Mononuclear cell (primary cell): ENCODE measurements around the gene ARPIN. TPM values are rescaled to one million over a fixed set of nuclear protein-coding genes. Genes with fewer than 3 reads are reported as not detected.
A peak's percentile ranks its signal among the peaks of the same experiment; 100 is the strongest.

Source experiments
- H3K27me3 ChIP-seq: 2 replicates; pipeline ENCODE4 v1.6.0; 2011; ENCODE audit warnings: low read length, control low read depth; ENCODE audit not compliant: insufficient read depth
- H3K4me1 ChIP-seq: 2 replicates; pipeline ENCODE4 v1.5.1; 2011; ENCODE audit warnings: mild to moderate bottlenecking, low read length, control low read depth; ENCODE audit not compliant: insufficient read depth
- H3K4me3 ChIP-seq: 2 replicates; pipeline ENCODE4 v1.5.1; 2011; ENCODE audit warnings: mild to moderate bottlenecking, low read length, moderate library complexity
- H3K9me3 ChIP-seq: 2 replicates; pipeline ENCODE4 v1.5.1; 2011; ENCODE audit warnings: low read depth, mild to moderate bottlenecking, control low read depth, low read length
- total RNA-seq: library from RNA; depleted of rRNA; stranded (reverse); fragments of >200 nt; gene quantifications from one replicate; pipeline ENCODE4 v1.2.3, GENCODE V29; 2012

ARPIN gene
- total RNA-seq, 1 donor = 2.9 TPM

DNA sequence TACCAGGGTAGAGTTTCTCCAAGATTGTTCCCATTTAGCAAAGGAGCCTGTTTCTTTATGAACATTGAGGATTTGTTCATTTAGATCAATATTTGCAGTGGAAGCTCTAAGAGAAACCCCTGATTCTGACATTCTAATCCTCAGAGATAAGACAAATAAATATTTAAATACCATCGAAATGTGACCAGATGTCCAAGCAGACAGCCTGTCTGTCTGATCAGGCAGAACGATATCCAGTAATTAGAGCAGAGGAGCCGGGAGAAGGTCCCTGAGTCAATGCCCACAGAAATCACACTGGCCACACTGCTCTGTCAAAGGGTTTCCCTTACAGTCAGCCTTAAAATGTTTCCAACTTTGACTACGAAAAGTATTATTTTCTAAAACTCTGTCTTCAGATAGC lies 15.7 kb upstream of the ARPIN start:
- H3K27me3 ChIP-seq = no peaks in the 10 kb centered on the region
- H3K4me1 ChIP-seq = no peaks in the 10 kb centered on the region
- H3K4me3 ChIP-seq = no peak overlapping the region
- no peaks in the 10 kb centered on the region for H3K9me3 ChIP-seq

DNA sequence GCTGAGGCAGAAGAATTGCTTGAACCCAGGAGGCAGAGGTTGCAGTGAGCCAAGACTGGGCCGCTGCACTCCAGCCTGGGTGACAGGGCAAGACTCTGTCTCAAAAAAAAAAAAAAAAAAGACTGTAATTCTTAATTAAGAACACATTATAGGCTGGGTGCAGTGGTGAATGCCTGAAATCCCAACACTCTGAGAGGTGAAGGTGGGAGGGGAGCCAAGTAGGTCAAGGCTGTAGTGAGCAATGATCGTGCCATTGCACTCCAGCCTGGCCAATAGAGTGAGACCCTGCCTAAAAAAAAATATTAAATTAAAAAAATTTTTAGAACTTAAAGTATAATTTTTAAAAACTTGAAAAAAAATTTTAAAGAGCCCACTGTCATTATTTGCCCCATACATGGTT lies 13.4 kb upstream of the ARPIN start:
- no peaks in the 10 kb centered on the region for H3K9me3 ChIP-seq
- H3K27me3 ChIP-seq = no peaks in the 10 kb centered on the region
- no peak overlapping the region for H3K4me3 ChIP-seq
- H3K4me1 ChIP-seq = no peaks in the 10 kb centered on the region

DNA sequence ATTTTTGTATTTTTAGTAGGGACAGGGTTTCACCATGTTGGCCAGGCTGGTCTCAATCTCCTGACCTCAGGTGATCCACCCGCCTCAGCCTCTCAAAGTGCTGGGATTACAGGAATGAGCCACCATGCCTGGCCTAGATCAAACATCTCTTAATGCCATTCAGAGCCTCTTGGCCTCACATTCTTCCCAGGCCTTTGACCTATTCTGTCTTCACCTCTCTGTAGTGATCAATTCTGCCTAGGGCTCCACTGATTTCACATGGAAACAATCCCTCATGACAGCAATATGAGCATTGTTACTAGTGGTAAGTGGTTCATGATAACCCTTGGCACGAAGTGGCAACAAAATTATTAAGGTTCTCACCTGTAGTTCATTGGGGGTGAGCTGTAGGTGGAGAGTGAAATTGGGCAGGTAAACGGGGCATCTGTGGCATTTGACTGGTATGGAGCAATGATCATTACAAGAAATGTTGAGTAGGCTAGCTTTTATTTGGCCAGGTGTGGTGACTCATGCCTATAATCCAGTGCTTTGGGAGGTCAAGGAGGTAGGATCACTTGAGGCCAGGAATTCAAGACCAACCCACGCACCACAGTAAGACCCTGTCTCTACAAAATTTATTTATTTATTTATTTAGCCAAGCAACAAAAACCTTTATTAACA lies 4.8 kb upstream of the ARPIN start:
- H3K4me3 ChIP-seq = no peak overlapping the region
- no peaks in the 10 kb centered on the region for H3K9me3 ChIP-seq
- peaks cover 9% of the 10 kb centered on the region for H3K27me3 ChIP-seq
- peaks cover 8% of the 10 kb centered on the region for H3K4me1 ChIP-seq

DNA sequence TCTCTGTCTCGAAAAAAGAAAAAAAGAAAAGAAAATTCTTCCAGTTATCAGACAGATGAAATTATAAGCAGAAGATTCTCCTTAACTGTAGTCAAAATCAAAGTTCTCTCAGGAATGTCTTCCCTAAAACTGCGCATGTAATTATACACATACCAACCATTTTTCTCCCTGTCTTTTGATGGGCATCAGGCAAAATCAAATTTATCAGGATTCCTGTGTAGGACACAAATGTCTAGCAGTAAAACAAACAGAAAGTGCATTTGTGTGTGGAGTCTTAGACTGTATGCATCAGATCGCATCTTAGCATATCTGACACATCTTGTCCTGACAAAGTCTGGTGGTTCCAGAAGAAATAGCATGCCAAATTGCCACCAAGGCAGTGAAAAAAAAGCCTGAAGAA lies 3.9 kb upstream of the ARPIN start:
- Histone ChIP-seq H3K9me3 (no peaks in the 10 kb centered on the region), H3K4me3 (no peak overlapping the region), H3K4me1 (peaks cover 15% of the 10 kb centered on the region), H3K27me3 (peaks cover 9% of the 10 kb centered on the region)

DNA sequence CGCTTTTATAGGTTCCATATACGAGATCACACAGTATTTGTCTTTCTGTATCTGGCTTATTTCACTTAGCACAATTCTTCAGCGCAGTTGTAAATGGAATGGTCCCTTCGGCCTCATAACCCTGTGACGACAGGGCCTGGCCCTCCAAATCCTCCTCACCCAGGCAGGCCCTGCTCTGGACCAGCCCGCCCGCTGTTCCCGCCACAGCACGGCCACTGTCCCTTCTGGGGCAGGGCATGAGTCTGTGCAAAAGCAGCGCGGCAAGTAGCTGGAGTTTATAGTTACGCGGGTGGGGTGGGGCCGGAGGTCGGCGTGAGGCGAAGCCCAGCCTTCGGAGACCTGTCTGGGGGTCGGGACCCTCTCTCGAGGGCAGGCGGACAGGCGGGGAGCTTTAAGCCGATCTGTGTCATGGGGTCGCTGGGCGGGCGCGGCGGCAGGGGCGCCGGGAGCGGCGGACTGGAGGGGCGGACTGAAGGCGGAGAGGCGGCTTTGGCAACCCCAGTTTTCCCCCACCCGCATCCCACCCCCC lies 543 bp downstream of the ARPIN start:
- H3K4me3 ChIP-seq = peak overlapping the region; percentile 19
- H3K4me1 ChIP-seq = peaks cover 33% of the 10 kb centered on the region

DNA sequence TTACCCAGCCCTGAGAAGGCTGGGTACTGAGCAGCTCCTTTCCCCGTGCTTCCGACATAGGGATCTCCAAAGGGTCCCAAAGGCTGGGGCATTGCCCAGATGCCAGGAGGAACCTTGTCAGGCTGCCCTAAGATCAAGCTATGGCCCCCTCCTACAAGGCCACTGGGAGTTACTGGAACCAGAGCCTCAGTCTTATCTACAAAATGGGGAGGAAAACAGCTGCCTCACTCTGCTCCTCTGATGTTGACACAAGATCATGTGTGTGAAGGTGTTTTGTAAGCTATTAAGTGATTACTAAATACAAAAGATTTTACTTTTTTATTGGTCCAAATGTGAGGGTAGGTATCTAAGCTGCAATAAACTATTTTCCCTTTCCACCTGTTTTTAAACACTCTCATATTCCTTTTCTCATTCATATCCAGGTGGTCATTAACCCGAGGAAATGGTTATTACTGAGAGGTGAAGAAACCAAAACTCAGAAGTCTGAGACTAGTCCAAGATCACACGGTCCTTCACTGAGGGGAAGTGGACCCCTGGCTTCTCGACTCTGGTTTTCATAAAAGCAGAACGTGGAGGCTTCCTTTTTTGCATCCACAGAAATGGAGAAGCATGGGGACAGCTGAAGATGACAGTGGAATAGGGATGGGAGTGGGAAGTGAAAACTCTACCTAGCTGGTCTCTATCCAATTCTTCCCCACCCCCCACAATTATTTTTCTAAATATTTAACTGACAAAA lies 1.7 kb downstream of the ARPIN start:
- peaks cover 33% of the 10 kb centered on the region for H3K4me1 ChIP-seq
- peaks cover 9% of the 10 kb centered on the region for H3K27me3 ChIP-seq
- H3K9me3 ChIP-seq = no peaks in the 10 kb centered on the region
- no peak overlapping the region for H3K4me3 ChIP-seq

More for the DNA sequence above, 543 bp downstream of the ARPIN start:
- peaks cover 9% of the 10 kb centered on the region for H3K27me3 ChIP-seq
- H3K9me3 ChIP-seq = no peaks in the 10 kb centered on the region

DNA sequence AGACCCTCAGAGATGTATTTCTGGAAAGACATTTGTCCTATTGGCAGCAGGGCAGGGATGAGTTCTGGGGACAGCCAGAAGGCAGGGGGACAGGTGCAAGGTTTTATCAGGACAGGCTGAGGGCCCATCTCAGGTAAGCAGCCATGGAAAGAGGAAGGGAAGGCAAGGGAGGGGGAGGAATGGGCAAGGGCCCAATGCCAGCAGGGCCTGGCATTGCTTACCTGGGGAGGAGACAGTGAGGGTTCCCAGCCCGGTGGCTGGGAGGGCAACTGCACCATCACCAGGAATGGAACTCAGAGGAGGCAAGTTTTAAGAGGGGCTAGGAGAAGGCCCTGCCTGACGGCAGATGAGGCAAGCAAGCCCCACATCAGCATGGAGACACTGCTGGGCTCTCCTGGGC lies 3.1 kb downstream of the ARPIN start:
- Histone ChIP-seq H3K4me1 (peaks cover 35% of the 10 kb centered on the region), H3K4me3 (no peak overlapping the region)

DNA sequence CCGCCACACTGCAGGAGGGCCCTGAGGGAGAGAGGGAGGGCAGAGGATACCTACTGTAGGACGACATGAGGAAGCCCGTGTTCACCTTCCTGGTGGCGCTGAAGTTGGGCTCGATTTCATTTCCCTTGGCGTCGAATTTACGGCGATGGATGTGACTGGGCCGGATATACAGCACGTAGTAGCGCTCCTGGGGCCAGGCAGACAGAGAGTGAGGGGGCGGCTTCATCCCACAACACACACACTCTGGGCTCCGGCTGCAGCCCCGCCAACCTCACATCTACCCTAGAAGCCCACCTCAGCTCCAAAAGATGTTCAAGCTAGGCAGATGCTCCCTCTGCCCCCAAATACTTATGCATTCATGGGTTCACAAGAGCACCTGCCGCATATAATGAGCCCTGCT lies 4.5 kb downstream of the ARPIN start:
- peaks cover 36% of the 10 kb centered on the region for H3K4me1 ChIP-seq
- peaks cover 5% of the 10 kb centered on the region for H3K27me3 ChIP-seq
- H3K4me3 ChIP-seq = no peak overlapping the region
- no peaks in the 10 kb centered on the region for H3K9me3 ChIP-seq

More for the DNA sequence above, 3.1 kb downstream of the ARPIN start:
- Histone ChIP-seq H3K27me3 (peaks cover 9% of the 10 kb centered on the region), H3K9me3 (no peaks in the 10 kb centered on the region)

DNA sequence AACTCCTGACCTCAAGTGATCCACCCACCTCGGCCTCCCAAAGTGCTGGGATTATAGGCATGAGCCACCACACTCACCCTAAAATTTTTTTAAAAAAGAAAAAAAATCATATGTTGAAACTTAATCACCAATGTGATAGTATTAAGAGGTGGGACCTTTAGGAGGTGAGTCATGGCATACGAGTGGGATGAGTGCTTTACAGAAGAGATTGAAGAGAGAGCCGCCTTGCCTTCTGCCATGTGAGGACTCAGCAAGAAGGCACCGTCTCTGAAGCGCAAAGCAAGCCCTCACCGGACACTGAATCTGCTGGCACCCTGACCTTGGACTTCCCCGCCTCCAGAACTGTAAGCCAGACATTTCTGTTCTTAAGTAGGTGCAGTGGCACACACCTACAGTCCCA lies 5.5 kb downstream of the ARPIN start:
- H3K9me3 ChIP-seq = no peaks in the 10 kb centered on the region
- no peaks in the 10 kb centered on the region for H3K27me3 ChIP-seq
- H3K4me1 ChIP-seq = peaks cover 30% of the 10 kb centered on the region
- H3K4me3 ChIP-seq = no peak overlapping the region

DNA sequence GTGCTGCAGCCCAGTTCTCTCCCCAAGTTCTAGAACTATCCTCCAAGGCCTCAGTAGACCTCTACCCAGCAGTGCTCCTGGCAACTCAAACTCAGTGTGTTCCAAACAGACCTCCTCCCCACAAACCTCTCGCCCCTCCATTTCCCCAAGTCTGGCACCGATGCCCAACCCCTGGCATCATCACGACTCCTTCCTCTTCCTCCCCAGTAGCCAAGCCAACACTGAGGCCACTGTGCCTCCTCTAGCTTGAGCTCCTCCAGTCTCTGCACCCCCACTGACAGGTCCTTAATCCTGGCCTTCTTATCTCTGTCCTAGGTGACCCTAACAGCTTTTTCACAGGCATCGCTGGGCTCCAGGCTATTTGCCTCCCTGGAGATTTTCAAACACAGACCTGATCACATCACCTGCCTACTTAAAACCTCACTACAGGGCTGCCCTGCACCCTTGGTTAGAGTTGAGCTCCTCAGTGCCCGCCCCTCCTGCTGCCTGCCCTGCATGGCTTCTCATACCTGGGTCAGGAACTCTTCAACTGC lies 6.8 kb downstream of the ARPIN start:
- Histone ChIP-seq H3K27me3 (no peaks in the 10 kb centered on the region), H3K4me1 (peaks cover 16% of the 10 kb centered on the region), H3K4me3 (no peak overlapping the region), H3K9me3 (no peaks in the 10 kb centered on the region)

DNA sequence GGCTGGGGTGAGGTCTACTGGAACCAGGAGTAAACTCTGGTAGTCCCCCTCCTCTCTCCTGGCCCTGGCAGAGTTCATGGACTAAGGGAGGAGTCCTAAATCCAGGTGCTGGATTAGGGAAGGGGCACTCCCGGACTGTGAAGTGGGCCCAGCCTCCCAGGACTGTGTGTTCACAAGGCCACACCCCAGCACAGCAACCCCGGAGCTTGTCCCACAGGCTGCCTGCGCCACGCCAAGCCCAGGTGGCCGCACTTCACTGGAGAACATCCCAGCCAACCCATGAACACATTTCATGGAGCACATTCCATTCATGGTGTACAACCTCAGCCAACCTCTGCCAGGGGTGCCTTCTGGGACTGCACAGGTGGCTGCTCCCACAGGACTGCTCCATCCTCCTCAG lies 8.2 kb downstream of the ARPIN start:
- Histone ChIP-seq H3K4me3 (no peak overlapping the region), H3K27me3 (no peaks in the 10 kb centered on the region), H3K9me3 (no peaks in the 10 kb centered on the region), H3K4me1 (peaks cover 9% of the 10 kb centered on the region)

DNA sequence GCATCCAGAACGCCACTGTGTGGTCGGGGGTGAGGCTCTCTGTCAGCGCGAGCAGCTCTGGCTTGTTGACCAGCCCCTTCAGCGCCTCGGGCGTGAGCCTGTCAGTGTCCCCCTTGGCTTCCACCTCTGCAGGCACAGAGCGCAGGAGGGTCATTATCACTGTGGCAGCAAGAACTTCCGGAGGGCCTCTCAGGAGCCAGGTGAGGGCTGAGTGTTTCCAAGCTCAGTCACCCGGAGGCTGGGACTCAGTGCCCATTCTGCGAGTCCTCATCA lies 9.0 kb downstream of the ARPIN start:
- Histone ChIP-seq H3K9me3 (no peaks in the 10 kb centered on the region), H3K4me1 (peaks cover 16% of the 10 kb centered on the region), H3K4me3 (no peak overlapping the region), H3K27me3 (no peaks in the 10 kb centered on the region)

DNA sequence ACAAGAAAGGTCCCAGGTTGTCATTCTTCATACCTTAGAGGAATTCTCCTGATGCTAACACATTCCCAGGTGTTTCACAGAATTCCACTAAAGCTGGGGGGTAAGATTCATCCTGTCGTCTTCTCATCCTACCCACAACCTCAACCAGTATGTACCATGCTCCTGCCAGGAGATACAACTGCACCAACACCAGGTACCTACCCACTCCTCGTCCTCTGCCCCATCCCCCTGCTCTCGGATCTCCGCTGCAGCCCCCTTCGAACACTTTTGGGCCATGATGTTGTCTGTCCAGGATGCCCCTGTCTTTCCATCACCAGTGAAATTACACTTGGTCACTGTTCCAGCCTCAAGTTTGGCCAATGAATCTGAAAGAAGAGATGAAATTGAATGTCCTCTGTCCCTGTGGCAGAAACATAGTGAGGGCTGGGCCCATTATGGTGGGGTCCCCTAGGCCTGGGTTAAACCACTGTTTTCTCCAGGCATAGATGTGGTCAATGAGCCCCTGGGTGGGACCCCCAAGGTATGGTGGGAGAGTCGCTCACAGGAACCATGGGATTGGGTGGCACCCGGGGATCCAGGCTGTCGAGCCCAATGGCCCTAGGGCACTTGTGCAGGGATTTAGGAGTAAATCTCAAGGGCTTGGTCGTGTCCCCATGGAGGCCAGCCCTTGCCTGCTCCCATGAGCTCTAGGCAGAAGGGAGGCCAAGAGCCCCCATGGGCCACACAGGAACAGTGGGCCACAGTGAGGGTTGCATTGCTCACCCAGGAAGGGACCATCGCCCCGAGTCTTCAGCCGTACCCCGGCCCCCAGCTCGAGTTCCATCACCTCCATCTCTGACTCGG lies 9.5 kb downstream of the ARPIN start:
- Histone ChIP-seq H3K9me3 (no peaks in the 10 kb centered on the region), H3K4me1 (peaks cover 16% of the 10 kb centered on the region), H3K27me3 (no peaks in the 10 kb centered on the region), H3K4me3 (no peak overlapping the region)

DNA sequence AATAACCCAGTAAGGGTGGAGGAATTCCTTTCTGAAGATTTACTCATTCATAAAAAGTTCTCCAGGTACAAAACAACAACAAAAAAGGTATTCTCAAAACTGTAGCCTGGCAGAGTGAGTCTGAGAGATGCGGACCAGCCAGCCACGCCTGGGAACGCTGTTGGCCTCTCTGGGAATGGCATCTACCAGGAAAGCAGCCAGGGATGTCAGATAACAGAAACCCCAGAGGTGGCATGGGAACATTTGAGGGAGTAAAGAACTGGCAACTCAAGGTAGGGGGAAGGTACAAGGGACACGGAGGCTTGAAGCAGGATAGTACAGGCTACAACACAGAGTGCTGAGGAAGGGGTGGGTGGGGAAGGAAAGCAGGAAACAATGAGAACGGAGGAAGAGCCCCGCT lies 11.9 kb downstream of the ARPIN start:
- Histone ChIP-seq H3K27me3 (no peaks in the 10 kb centered on the region), H3K4me1 (peaks cover 16% of the 10 kb centered on the region), H3K9me3 (no peaks in the 10 kb centered on the region), H3K4me3 (no peak overlapping the region)

DNA sequence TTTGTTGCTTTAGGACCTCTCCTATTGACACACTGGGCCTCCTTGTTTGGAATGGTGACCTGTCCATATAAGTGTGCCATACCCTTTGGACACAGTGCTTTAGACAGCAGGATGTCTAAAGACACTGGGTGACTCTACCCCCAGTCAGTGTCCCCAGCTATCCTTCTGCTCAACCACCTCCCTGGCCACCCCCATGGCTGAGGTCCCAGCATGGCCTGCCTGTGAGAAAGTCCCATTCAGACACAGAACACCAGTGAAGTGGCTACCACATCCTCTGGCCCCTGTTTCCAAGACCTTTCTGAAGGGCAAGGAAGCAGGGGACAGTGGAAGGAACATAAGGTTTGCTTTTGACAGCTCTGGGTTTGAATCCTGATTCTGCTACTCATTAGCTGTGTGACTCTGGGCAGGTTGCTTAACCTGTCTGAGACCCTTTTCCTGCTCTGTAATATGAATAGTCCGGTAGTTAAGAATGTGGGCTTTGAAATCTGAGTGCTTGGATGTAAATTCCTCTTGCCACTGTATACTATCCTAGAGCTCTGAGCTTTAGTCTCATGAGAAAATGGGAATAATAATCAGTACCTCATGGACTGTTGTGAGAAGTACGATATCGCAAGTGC lies 12.7 kb downstream of the ARPIN start:
- H3K9me3 ChIP-seq = no peaks in the 10 kb centered on the region
- no peaks in the 10 kb centered on the region for H3K27me3 ChIP-seq
- H3K4me3 ChIP-seq = no peak overlapping the region
- peaks cover 19% of the 10 kb centered on the region for H3K4me1 ChIP-seq
